GM18870 (cell line): Measurements from ENCODE around the gene HDAC4.

Experiments used
- ATAC-seq: cut with Tn5 transposase; IDR thresholded peaks from one replicate; pipeline ENCODE4 v1.9.1; 2021; ENCODE audit warnings: moderate library complexity; ENCODE audit not compliant: unreplicated experiment

Gene HDAC4

DNA sequence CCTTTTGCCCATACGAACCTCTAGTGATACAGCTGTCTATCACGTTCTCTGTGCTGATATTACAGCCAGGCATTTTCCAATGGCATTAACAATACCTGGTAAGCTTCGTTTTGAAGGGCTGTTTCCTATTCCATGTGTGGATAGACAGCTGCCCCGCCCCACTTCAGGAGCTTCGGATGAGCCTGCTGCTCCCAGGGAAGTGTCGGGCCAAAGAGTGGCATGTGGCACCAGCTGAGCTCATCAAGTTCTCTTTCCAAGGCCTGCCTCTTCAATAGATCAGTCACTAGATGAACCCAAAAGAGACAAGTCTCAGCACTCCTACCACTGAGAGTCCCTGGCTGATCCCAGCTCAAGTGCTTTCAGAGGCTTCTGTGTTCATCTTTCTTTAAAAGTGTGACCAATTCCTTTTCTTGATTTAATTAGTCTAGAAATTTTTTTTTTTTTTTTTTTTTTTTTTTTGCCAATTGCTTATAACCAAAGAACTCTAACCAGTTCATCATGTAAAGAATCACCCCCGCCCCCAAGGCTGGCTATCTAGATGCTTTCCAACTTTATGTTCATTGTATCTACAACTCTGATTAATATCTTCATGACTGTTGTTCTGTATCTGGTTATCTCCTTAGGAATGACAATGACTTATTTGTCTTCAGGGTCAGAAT lies 46.6 kb downstream of the HDAC4 start:
- no peak for ATAC-seq

DNA sequence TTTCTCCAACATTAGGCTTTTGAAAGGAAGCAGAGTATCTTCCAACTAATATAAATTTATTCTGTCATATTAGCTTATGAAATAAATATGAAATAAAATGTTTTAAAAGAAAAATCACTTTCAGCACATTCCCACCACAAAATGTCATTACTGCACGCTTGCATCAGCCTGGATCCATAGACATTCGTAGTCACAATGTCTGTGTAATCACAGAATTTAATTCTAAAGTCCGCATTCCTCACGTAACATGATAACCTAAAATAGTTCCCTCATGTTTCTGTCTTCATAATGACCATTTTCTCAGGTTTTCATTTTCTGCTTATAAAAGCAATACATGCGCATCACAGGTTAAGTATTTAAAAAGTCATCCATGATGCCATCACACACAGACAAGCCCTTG lies 47.1 kb downstream of the HDAC4 start:
- no peak for ATAC-seq

DNA sequence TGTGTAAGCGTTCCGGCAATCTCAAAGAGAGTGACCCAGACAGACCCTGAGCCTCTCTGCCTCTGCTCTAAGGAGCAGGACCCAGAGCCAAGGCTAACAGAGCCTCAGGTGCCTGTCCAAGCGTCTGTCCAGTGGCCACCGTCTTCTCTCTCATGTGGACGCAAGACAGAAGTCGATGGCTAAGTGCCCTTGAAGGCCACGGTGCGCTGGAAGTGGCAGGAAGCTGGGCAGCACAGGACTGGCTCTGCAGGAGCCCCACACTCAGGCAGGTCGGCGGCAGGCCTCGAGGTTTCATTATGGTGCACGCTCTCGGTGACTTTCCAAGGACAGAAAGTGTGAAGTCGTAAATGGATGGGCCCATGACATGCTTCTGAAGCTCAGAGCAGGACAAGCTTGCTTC lies 49.1 kb downstream of the HDAC4 start:
- no peak for ATAC-seq

DNA sequence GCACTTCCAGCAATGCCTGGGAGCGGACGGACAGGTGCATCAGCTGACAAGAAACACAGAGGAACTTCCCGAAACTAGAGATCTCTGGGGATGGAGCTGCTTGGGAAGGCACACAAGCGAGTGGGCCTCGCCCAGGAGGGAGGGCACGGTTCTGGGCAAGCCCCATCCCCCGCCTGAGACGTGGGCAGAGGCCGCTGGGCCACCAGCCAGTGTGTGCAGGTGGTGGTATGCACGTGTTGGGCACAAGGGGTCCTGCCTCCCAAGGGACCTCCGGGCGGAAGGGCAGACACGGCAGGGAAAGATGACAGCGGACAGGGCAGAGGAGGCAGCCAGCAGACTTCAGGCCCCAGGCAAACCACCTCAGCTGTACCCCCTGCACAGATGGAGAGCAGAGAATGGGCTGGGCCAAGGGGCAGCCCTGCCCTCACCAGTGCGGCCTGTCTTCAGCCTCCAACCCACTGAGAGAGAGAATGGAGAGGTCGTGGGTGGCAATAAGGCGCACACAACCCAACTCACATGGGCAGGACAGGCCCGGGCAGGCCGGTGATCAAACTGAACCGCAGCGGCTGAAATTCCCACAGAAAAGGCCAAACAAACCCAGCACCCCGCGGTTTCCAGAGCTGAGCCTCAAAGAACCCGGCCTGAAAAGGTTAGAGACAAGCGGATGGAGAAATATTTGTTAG lies 51.2 kb downstream of the HDAC4 start:
- ATAC-seq: no peak

DNA sequence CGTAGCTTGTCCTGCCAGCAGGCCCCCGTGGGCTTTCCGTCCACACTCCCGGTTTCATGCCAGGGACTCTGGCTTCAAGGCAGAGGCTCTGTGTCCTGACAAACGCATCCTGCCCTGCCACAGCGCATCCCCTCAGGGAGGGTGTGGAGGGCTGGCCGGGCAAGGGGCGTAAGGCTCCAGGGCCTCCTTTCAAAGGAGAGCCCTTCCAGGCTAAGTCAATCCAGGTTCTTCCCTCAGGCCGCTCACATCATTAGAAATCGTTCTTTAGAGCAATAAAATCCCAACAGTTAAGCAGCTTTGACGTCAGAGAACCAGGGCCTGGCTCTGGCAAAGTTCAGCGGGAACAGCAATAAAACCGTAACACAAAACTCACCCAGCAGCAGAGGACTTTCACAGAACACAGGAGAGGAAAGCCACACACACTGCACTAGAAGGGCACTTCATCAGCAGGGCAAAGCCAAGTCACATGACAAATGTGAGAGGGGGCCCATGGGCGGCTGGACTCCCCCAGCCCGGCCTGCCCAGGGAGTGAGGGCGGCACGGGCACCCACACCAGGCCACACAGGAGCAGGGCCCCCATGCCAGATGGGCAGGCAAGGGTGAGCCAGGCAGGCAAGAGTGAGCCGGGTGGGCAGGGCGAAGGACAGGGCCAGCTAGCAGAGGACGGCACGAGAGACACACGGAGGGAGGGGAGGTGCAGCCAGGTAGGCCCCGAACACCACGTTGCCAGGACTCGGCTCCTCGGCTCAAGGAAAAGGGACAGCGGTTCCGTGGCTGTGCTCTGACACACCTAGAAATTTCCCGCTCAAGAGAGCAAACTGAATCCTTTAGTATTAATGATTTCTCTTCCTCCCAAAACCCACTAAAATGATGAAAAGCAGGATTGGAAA lies 52.0 kb downstream of the HDAC4 start:
- no peak for ATAC-seq

DNA sequence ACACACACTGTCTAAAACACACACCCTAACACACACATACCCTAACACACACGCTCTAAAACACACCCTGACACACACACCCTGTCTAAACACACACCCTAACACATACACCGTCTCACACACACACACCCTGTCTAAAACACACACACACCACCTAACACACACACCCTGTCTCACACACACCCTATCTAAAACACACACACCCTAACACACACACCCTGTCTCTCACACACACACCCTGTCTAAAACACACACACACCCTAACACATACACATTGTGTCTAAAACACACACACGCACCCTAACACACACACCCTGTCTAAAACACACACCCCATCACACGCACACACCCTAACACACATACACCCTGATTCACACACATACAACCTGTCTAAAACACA lies 54.1 kb downstream of the HDAC4 start:
- ATAC-seq: no peak

DNA sequence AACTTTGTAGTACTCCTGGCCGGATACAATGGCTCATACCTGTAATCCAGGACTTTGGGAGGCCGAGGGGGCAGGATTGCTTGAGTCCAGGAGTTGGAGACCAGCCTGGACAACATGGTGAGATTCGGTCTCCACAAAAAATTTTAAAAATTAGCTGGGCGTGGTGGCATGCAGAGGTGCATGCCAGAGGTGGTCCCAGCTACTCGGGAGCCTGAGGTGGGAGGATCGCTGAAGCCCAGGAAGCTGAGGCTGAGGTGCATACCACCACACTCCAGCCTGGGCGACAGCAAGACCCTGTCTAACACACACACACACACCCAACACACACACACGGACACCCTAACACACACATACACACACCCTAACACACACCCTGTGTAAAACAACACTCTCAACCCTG lies 55.6 kb downstream of the HDAC4 start:
- ATAC-seq: no peak

DNA sequence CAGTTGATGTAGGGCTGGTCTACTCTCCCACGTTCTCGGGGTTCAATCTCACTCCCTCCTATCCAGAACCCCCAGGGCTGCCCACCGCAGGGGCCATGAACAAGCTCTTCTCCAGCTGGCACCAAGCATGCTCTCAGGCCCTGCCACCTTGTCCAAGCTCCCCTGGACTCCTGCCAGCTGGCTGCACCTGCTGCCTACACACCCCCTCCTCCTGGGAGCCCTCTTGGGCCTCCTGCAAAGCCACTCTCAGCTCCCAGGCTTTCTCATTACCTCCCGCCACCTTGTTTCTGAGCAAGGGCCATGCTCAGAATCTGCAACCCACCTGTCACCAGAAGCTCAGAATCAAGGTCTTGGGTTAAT lies 56.0 kb downstream of the HDAC4 start:
- no peak for ATAC-seq

DNA sequence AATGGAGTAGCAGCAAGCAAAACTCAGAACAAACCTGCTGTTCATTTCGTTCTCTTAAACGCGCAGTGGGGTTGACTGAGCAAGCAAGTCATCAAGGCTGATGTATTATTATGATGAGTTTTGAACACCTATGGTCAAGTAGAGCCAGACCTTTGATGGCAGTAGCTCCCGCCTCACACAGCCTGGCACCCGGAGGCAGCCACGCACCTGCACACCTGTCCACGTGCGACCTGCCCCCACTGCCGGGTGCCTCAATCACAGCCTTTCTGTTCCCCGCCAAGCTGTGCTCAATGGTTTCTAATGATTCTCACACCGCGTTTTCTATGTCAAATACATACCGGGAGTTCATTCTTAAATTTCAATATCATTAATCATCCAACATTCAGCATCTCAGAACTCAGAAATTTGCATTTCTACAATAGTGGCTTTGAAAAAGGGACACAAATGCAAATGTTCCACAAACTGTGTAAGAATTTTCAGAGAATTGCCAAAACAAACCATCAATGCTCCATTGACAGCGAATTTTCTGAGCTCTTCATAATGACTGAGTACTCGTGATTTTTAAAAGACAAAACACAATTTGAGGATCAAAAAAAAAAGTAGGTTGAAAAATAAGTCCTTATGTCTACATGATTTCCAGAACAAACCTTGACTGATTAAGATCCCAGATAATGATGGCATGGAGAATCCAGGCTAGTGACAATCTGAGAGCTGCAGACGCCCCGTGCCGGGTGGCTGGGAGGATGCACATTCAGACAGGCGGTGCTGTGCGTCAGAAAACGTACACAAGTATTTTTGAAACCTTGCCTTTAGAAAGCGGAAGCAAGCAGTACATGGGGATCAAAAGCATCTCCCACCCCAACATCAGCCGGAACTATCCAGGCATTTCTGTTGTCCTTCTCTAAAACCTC lies 56.6 kb downstream of the HDAC4 start:
- ATAC-seq: no peak

DNA sequence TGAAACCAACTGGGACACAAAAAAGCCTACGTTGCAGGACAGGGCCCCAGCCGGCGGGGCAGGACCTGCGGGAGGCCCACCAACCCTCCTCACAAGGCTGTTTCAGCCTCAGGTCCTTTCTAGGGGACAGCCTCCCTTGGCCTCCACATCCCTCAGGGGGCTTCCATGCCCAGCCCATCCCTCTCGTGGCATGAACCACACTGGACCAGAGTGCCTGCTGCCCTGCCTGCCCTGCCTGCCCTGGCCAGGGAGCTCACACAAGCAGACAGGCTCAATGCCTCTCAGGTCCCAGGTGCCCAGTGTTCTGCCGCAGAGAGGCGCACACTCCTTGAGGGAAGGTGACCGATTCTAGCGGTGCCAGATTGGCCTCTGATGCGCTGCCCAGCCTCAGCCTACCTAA lies 57.4 kb downstream of the HDAC4 start:
- no peak for ATAC-seq

DNA sequence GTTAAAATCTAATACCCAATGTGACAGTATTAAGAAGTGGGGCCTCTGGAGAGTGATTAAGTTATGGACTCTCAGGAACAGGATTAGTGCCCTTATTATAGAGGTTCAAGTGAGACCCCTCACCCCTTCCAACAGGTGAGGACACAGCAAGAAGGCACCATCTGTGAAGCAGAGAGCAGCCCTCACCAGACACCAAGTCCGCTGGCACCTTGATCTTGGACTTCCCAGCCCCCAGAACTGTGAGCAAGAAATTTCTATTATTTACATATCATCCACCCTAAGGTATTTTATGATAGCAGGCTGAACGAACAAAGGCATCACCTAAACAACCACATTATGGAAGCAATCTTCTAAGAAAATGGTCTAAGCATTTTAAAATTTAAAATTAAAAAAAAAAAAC lies 59.0 kb downstream of the HDAC4 start:
- ATAC-seq: no peak

DNA sequence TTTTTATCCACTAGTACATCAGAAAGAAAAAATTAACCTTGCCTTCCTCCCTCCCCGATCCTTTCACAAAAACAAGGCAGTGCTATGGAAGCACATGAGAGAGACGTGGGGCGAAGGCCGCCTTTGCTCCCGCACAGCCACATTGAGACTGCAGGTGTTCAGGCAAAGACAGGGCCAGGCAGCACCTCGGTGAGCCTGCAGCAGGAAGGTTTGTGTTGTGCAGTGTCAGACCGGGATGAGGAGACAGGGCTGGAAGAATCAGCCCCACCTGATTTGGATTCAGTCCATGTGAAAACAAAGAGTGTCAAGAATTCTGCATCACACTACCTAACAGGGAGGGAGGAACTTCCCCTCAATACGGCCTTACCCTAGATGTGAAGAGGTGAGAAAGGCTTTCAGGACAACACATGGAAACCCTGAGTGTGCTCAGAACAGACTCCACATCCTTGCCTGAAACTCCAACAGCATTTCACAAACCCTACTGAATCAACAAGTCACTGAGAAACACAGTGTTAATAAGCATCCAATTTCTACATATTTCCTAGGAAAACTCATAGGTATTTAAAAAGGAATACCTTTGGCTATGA lies 59.6 kb downstream of the HDAC4 start:
- no peak for ATAC-seq

DNA sequence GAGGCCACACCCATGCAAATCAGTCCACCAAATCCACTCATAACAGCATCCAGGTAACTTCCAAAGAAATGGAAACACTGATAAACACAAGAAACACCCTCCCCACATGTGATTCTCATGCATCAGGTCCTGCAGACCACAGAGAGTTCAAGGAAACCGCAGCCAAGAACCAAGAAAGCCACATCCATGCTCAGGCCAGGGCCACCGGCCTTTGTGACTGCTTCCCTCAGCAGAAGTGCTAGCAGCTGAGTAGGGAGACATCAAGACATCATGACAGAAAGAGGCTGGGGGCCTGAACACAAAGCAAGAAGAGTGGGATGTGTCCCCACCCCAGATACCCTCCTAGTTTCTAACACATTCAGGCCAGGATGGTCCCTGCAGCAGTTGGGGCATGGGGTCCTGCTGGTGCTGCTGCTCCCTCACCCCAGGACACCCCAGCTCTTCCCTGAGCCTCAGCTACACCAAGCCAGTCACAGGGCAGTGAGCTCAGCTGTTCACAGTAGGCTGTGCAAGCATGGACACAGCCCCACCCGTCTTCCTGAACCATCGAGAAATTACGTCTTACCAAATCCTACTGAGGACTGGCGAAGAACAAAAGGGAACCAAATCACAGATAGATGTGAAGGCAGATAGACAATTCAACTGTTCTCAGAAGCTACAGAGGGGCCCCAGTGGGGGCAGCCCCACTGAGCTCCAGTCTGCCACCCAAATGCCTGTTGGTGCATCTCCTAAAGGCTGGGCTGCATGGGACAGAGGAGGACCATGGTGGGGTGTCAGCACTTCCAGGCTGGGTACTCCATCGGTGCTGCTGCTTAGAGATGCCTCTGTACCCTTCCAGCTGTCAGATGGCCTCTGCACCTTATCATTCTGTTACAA lies 60.9 kb downstream of the HDAC4 start:
- no peak for ATAC-seq

DNA sequence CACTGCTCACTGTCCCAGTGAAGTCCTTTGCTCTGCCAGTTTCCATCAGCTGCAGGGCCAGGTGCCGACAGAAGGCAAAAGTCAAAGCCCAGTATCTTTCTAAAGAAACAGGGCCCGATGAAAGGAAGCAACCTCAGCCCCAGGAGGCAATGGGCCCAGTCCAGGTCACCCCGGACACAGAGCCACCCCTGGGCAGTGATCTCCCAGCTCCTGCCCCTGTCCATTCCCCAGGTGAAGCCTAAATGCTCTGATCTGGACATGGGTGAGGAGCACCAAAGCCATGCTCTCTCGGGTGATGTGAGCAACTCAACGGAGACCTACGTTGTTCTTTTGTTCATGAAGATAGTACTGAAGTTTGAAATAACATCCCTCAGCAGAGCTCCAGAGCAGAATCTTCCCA lies 61.6 kb downstream of the HDAC4 start:
- no peak for ATAC-seq

DNA sequence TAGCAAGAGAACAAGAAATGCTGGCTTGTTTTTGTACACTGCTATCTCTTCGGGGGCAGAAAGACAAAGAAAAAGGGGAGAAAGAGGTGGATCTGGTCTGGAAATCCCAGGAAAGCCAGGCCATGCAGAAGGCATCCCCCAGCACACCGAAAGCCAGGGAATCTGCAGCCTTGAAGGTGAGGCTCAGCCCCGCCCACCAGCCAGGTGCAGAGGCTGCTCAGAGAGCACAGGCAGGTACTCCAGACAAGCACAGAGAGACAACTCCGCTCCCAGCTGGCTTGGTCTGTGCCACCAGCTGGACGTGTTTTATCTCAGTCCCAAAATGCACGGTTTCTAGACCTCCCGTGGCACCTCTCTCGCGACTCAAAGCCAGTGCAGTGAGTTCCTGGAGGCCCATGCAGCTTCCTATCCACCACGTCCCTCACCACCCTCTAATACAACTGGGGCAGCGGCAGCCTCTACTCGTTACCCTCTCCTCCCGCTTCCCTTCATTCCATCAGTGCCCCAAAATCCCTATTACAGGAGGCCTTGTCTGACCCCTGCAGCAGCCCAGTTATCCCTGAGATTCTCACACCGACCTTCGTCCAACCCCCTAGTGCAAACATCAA lies 62.8 kb downstream of the HDAC4 start:
- no peak for ATAC-seq

DNA sequence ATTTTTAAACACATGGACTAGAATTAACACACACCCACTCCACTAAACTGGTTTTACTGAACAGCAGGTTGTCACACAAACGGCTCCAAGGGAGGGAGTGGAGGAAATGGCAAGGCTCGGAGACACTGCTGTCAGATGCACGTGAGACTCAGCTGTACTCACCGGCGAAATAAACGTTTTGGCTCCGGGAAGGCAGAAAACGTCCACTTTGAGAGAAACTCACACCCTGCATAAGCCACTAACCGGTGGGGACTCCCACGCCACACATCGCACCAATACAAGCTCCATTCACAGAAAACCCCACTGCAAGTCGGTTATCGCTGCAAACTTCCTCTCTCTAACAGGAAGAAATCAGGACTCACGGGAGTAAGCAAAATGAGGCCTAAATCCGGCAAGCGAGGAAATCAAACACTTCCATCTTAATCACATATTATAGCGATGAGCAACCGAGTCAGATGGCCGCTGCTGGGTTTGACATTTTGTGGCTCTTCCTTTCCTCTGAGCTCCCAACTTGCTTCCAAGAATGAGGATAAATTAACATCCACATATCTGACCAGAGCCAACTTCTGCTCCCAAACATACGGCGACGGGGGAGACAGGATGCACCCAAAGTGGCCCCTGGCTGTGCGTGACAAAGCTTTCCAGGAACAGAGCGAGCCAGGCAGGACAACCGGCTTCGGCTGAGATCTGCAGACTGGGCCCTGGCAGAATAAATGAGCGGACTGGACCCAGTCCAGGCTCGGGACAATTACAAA lies 63.5 kb downstream of the HDAC4 start:
- no peak for ATAC-seq

DNA sequence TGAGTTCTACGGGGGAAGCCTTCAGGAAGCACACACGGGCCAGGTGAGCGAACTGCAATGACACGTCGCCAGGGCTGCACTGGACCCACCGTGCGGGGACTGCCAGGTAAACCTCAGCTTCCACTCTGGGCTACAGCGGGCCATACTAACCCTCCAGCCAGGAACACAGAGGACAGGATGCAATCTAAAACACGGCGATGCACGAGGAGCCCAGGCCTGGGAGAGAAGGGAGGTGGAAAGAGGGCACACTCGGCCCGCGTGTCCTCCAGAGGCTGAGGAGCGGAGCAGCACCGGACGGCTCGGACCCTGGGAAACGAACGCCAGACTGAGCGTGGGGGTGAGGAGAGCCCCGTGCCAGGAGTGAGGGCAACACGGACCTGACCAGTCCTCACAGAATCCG lies 69.3 kb downstream of the HDAC4 start:
- no peak for ATAC-seq

DNA sequence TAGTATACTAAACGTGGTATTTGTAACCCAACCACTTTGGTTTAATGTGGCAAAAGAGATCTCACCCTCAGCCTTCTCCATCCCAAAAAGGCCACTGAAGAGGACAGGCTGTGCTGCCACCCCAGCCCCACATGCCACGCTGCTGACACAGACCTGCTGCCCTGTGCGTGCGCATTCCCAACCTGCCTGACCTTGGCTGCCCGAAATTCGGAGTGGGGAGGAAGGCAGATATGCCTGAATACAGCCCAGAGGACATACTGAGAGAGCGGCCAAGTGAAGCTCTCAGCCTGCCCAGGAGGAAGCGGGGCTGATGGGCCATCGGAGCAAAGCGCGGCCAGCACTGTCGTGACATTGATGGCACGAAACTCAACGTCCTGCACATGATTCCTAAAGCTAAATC lies 70.0 kb downstream of the HDAC4 start:
- ATAC-seq: no peak
